Heart left ventricle (tissue), 16 donors: ENCODE data around the gene ALKBH6. TPM values are rescaled to one million over a fixed set of nuclear protein-coding genes. Genes with fewer than 3 reads are reported as not detected.

ENCODE experiments used
- ATAC-seq, 4 donors: fragments of 200-7000 bp; cut with Tn5 transposase; one replicate each; pipeline ENCODE4 v1.9.1; 2020 to 2022; ENCODE audit warnings: moderate library complexity in 4 of 4, mild to moderate bottlenecking in 3 of 4, moderate number of reproducible peaks in 1 of 4
- DNase-seq, 5 donors: peaks; one replicate each; pipeline ENCODE4 v3.0.0-alpha.2; 2020
- H3K27ac ChIP-seq, 12 donors: fragments of 200-600 bp; sonication (generic) in 4 of 12; one replicate each; pipeline versions ENCODE4 v1.5.0 to v1.8.0; 2016 to 2022; ENCODE audit warnings: mild to moderate bottlenecking in 2 of 12
- H3K27me3 ChIP-seq, 9 donors: fragments of 200-600 bp; sonication (generic) in 2 of 9; one replicate each; pipeline versions ENCODE4 v1.5.1 to v1.8.0; 2016 to 2022; ENCODE audit warnings: mild to moderate bottlenecking in 3 of 9
- H3K36me3 ChIP-seq, 9 donors: fragments of 200-600 bp; sonication (generic) in 2 of 9; one replicate each; pipeline versions ENCODE4 v1.5.0 to v1.8.0; 2018 to 2022; ENCODE audit warnings: mild to moderate bottlenecking in 2 of 9
- H3K4me1 ChIP-seq, 12 donors: fragments of 200-600 bp; sonication (generic) in 4 of 12; one replicate each; pipeline versions ENCODE4 v1.5.0 to v1.8.0; 2016 to 2022; ENCODE audit warnings: mild to moderate bottlenecking in 3 of 12
- H3K4me3 ChIP-seq, 12 donors: fragments of 200-600 bp; sonication (generic) in 4 of 12; one replicate each; pipeline versions ENCODE4 v1.5.0 to v1.8.0; 2017 to 2022; ENCODE audit warnings: mild to moderate bottlenecking in 9 of 12, moderate library complexity in 4 of 12
- H3K9me3 ChIP-seq, 12 donors: fragments of 200-600 bp; sonication (generic) in 4 of 12; one replicate each; pipeline versions ENCODE4 v1.5.0 to v1.8.0; 2016 to 2022; ENCODE audit warnings: mild to moderate bottlenecking in 1 of 12
- CTCF ChIP-seq, 12 donors: fragments of 200-600 bp; sonication (generic) in 4 of 12; IDR thresholded peaks; one replicate each; pipeline versions ENCODE4 v1.5.0 to v1.8.0; 2018 to 2022; ENCODE audit warnings: antibody characterized with exemption in 12 of 12, mild to moderate bottlenecking in 5 of 12
- POLR2A ChIP-seq, 2 donors: fragments of 450-650 bp; IDR thresholded peaks; one replicate each; pipeline ENCODE4 v1.6.1; 2017; ENCODE audit warnings: antibody characterized with exemption in 2 of 2, mild to moderate bottlenecking in 2 of 2, moderate library complexity in 2 of 2
- WGBS, 4 donors: extraction: QIAGEN DNeasy Blood & Tissue Kit in 2 of 4; methylation state at CpG; one replicate each; pipeline versions ENCODE4 v1.1.5 to v1.1.7; 2013 to 2018; 5-methylcytosine and 5-hydroxymethylcytosine counted together
- intact Hi-C, 10 donors: fragments of 100-400 bp; cut with DNase I; formaldehyde crosslinking; loops; one replicate each; pipeline versions ENCODE4 v1.11.1 to v1.14.2; 2022
- polyA plus RNA-seq, 2 donors: library from polyadenylated mRNA; stranded (reverse); fragments of 200-250 nt; gene quantifications; one replicate each; pipeline ENCODE4 v1.2.3, GENCODE V29; 2013
- total RNA-seq, 9 donors: library from RNA; depleted of rRNA in 2 of 9; stranded (reverse); fragments of >200 nt in 2 of 9; fragmentation: NEBNext Ultra II Directional in 3 of 9; extraction: Animal tissue kit (Norgen Biotek cat#: 25700) in 3 of 9; gene quantifications; one replicate each; pipeline versions ENCODE4 v1.1.0 to v1.2.4, GENCODE V29; 2016 to 2023
- donor health status: ischemic (EF 13 %, LVEDD 7.1; RV severe dilation, severe dysfunction).
- donor health status: healthy with polysubstance abuse.
- donor health status: DM: no; HTN: yes; CAD: no.
- donor health status: DM: no; HTN: no; CAD: no.
- donor health status: ischemic (EF 25% LVEDD 6.9; RV normal size, moderate dysfunction).
- donor health status: ischemic (EF 25% LVEDD 5.7; RV mildly dilated, moderate dysfunction).
- donor health status: healthy.
- donor health status: DM: yes; HTN: yes; CAD: no.
- donor health status: ischemic (EF 35%, LVEDD 5.7; RV mildly dilated, moderate dysfunction).
- donor health status: nonischemic (EF 11% LVEDD 7.7; RV severe dilation, severe dysfunction).
- donor health status: DM: yes; HTN: yes; CAD: no.
- donor health status: PGD.
- donor health status: ischemic (EF 29% LVEDD 5.4; RV normal size, mild dysfunction).
- donor health status: nonischemic (EF 23%, LVEDD 6.1; RV moderate dilation, normal function).

Gene ALKBH6
- total and polyA plus RNA-seq, 11 donors: 7.3 to 22.5 (median 13.0) TPM

DNA sequence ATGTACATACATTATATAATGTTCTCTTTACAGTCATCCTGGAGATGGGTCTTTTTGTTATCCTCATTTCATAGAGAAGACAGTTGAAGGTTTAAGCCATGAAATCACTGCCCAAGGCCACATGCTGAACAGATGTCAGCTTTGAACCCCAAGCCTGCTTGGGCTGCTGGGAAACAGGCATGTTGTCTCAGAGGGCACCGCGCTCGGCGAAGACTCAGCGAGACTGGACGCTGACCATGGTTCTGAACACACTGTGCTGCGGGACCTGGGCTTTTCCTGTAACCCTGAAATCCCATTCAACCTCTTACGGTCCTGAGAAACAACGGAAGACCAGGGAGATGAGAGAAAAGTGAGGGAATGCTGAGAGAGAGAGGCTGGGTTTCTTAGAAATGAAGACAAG, 50.5 kb downstream of the ALKBH6 start:
- DNase-seq: peak in 2 of 5 donors; percentile 43 to 44
- Histone ChIP-seq H3K9me3 (no peaks in the 10 kb centered on the region), H3K36me3 (no peaks in the 10 kb centered on the region), H3K27me3 (peaks cover 17 to 53% (median 27%) of the 10 kb centered on the region in 9 donors), H3K4me3 (no peak overlapping the region), H3K4me1 (peaks cover 0 to 15% (median 1%) of the 10 kb centered on the region in 12 donors), H3K27ac (no peak overlapping the region)
- intact Hi-C loops: no loop called here
- TF ChIP-seq POLR2A (IDR thresholded peaks at IDR 0.05): no peak
- TF ChIP-seq CTCF (IDR thresholded peaks at IDR 0.05): no peak
- 3 to 7% (median 4%) methylated on average over 9 of the region's 9 CpGs for WGBS, 4 donors
- ATAC-seq: peak in 3 of 4 donors; percentile 44 to 65 (median 50)

- Histone ChIP-seq H3K4me1 (peaks cover 0 to 15% (median 1%) of the 10 kb centered on the region in 12 donors), H3K4me3 (no peak overlapping the region), H3K27ac (no peak overlapping the region), H3K9me3 (peaks cover 0 to 6% (median 0%) of the 10 kb centered on the region in 12 donors), H3K36me3 (no peaks in the 10 kb centered on the region), H3K27me3 (peaks cover 17 to 65% (median 31%) of the 10 kb centered on the region in 9 donors)
- 80 to 85% (median 83%) methylated on average over 7 of the region's 7 CpGs for whole genome bisulfite sequencing, 4 donors
- no peak for ATAC-seq
- intact Hi-C loops: no loop called here
- no peak for DNase-seq
- TF ChIP-seq CTCF (IDR thresholded peaks at IDR 0.05) (no peak), POLR2A (IDR thresholded peaks at IDR 0.05) (no peak)
Observed at GRCh38 chr19:35960432-35960972, 53.5 kb downstream of the ALKBH6 start.

- DNase-seq (peak in 1 of 5 donors; percentile 13), ATAC-seq (no peak)
- intact Hi-C loops: no loop called here
- no peaks in the 10 kb centered on the region for H3K36me3 ChIP-seq
- no peak overlapping the region for H3K27ac ChIP-seq
- H3K9me3 ChIP-seq: peaks cover 0 to 6% (median 0%) of the 10 kb centered on the region in 12 donors
- TF ChIP-seq CTCF (IDR thresholded peaks at IDR 0.05): no peak
- no peak for TF ChIP-seq POLR2A (IDR thresholded peaks at IDR 0.05)
- 32 to 55% (median 37%) methylated on average over 11 to 20 of the region's 20 CpGs for WGBS, 4 donors
- peaks cover 17 to 65% (median 31%) of the 10 kb centered on the region in 9 donors for H3K27me3 ChIP-seq
- H3K4me1 ChIP-seq: peaks cover 0 to 15% (median 1%) of the 10 kb centered on the region in 12 donors
- H3K4me3 ChIP-seq: no peak overlapping the region
Observed at GRCh38 chr19:35959968-35960320, 54.1 kb downstream of the ALKBH6 start.

Other genes starting within 250 kb of the ALKBH6 start
- gene ARHGAP33, start 238.6 kb downstream of the ALKBH6 start, total RNA-seq: 1 to 10 TPM in 8 of 9 donors, under 1 TPM in 1; 0.50 to 7.8 (median 5.7) TPM
- gene ARHGAP33, start 238.6 kb downstream of the ALKBH6 start, polyA plus RNA-seq: 1 to 10 TPM; 3.2 to 3.4 TPM
- not detected for gene PRODH2, start 201.4 kb downstream of the ALKBH6 start, total RNA-seq
- gene PRODH2, start 201.4 kb downstream of the ALKBH6 start, polyA plus RNA-seq: not detected
- gene NPHS1, start 161.7 kb downstream of the ALKBH6 start, total RNA-seq: 1 to 10 TPM in 1 of 9 donors, not detected in 8; 1.0 TPM
- gene NPHS1, start 161.7 kb downstream of the ALKBH6 start, polyA plus RNA-seq: not detected
- under 1 TPM in 1 of 9 donors, not detected in 8; 0.77 TPM for gene KIRREL2, start 157.3 kb downstream of the ALKBH6 start, total RNA-seq
- not detected for gene KIRREL2, start 157.3 kb downstream of the ALKBH6 start, polyA plus RNA-seq
- 10 to 100 TPM in 8 of 9 donors, 1 to 10 TPM in 1; 8.9 to 44.3 (median 25.3) TPM for gene APLP1, start 145.6 kb downstream of the ALKBH6 start, total RNA-seq
- gene APLP1, start 145.6 kb downstream of the ALKBH6 start, polyA plus RNA-seq: 10 to 100 TPM in 1 of 2 donors, 1 to 10 TPM in 1; 2.1 to 19.0 TPM
- gene NFKBID, start 113.7 kb downstream of the ALKBH6 start, total RNA-seq: 10 to 100 TPM in 1 of 9 donors, 1 to 10 TPM in 7, under 1 TPM in 1; 0.79 to 12.3 (median 3.0) TPM
- 1 to 10 TPM; 2.8 to 3.1 TPM for gene NFKBID, start 113.7 kb downstream of the ALKBH6 start, polyA plus RNA-seq
- 10 to 100 TPM in 2 of 9 donors, 1 to 10 TPM in 6, not detected in 1; 2.3 to 31.7 (median 4.7) TPM for gene HCST, start 111.7 kb downstream of the ALKBH6 start, total RNA-seq
- gene HCST, start 111.7 kb downstream of the ALKBH6 start, polyA plus RNA-seq: 10 to 100 TPM in 1 of 2 donors, 1 to 10 TPM in 1; 3.2 to 10.1 TPM
- 100 to 1,000 TPM in 2 of 9 donors, 10 to 100 TPM in 7; 12.6 to 237 (median 19.4) TPM for gene TYROBP, start 105.9 kb downstream of the ALKBH6 start, total RNA-seq
- 10 to 100 TPM; 17.1 to 42.7 TPM for gene TYROBP, start 105.9 kb downstream of the ALKBH6 start, polyA plus RNA-seq
- 10 to 100 TPM in 3 of 9 donors, 1 to 10 TPM in 6; 4.5 to 18.6 (median 8.5) TPM for gene LRFN3, start 77.8 kb downstream of the ALKBH6 start, total RNA-seq
- gene LRFN3, start 77.8 kb downstream of the ALKBH6 start, polyA plus RNA-seq: 10 to 100 TPM in 1 of 2 donors, 1 to 10 TPM in 1; 6.3 to 14.7 TPM
- gene SDHAF1, start 19.0 kb downstream of the ALKBH6 start, total RNA-seq: 10 to 100 TPM in 8 of 9 donors, 1 to 10 TPM in 1; 9.7 to 41.8 (median 11.4) TPM
- 10 to 100 TPM in 1 of 2 donors, 1 to 10 TPM in 1; 9.8 to 18.5 TPM for gene SDHAF1, start 19.0 kb downstream of the ALKBH6 start, polyA plus RNA-seq
- under 1 TPM in 5 of 9 donors, not detected in 4; 0.12 to 0.50 (median 0.19) TPM for gene SYNE4, start 5.4 kb downstream of the ALKBH6 start, total RNA-seq
- under 1 TPM; 0.15 to 0.17 TPM for gene SYNE4, start 5.4 kb downstream of the ALKBH6 start, polyA plus RNA-seq
- 1 to 10 TPM; 2.2 to 8.0 (median 4.3) TPM for gene CLIP3, start 18.7 kb upstream of the ALKBH6 start, total RNA-seq
- 1 to 10 TPM; 1.3 TPM for gene CLIP3, start 18.7 kb upstream of the ALKBH6 start, polyA plus RNA-seq
- gene THAP8, start 40.1 kb upstream of the ALKBH6 start, total RNA-seq: 1 to 10 TPM; 2.3 to 6.0 (median 4.3) TPM
- gene THAP8, start 40.1 kb upstream of the ALKBH6 start, polyA plus RNA-seq: 1 to 10 TPM; 6.0 to 7.3 TPM
- 10 to 100 TPM in 3 of 9 donors, 1 to 10 TPM in 6; 2.5 to 24.3 (median 7.7) TPM for gene WDR62, start 40.7 kb upstream of the ALKBH6 start, total RNA-seq
- gene WDR62, start 40.7 kb upstream of the ALKBH6 start, polyA plus RNA-seq: 10 to 100 TPM in 1 of 2 donors, 1 to 10 TPM in 1; 1.4 to 20.6 TPM
- gene OVOL3, start 96.9 kb upstream of the ALKBH6 start, total RNA-seq: not detected
- not detected for gene OVOL3, start 96.9 kb upstream of the ALKBH6 start, polyA plus RNA-seq
- 100 to 1,000 TPM in 5 of 9 donors, 10 to 100 TPM in 4; 80.4 to 153 (median 107) TPM for gene POLR2I, start 100.7 kb upstream of the ALKBH6 start, total RNA-seq
- 100 to 1,000 TPM in 1 of 2 donors, 10 to 100 TPM in 1; 93.1 to 180 TPM for gene POLR2I, start 100.7 kb upstream of the ALKBH6 start, polyA plus RNA-seq
- 100 to 1,000 TPM in 6 of 9 donors, 10 to 100 TPM in 3; 89.8 to 146 (median 111) TPM for gene TBCB, start 101.3 kb upstream of the ALKBH6 start, total RNA-seq
- 100 to 1,000 TPM; 109 to 171 TPM for gene TBCB, start 101.3 kb upstream of the ALKBH6 start, polyA plus RNA-seq
- 1,000 to 10,000 TPM in 1 of 9 donors, 100 to 1,000 TPM in 8; 272 to 1,054 (median 860) TPM for gene CAPNS1, start 125.9 kb upstream of the ALKBH6 start, total RNA-seq
- 1,000 to 10,000 TPM in 1 of 2 donors, 100 to 1,000 TPM in 1; 956 to 1,083 TPM for gene CAPNS1, start 125.9 kb upstream of the ALKBH6 start, polyA plus RNA-seq
- 1,000 to 10,000 TPM in 7 of 9 donors, 100 to 1,000 TPM in 2; 414 to 2,982 (median 2,187) TPM for gene COX7A1, start 138.2 kb upstream of the ALKBH6 start, total RNA-seq
- gene COX7A1, start 138.2 kb upstream of the ALKBH6 start, polyA plus RNA-seq: 1,000 to 10,000 TPM in 1 of 2 donors, 100 to 1,000 TPM in 1; 470 to 2,188 TPM
- gene ZNF565, start 200.5 kb upstream of the ALKBH6 start, total RNA-seq: 1 to 10 TPM; 2.3 to 4.3 (median 3.0) TPM
- 1 to 10 TPM; 2.6 to 3.6 TPM for gene ZNF565, start 200.5 kb upstream of the ALKBH6 start, polyA plus RNA-seq
- gene ZNF146, start 200.9 kb upstream of the ALKBH6 start, total RNA-seq: 10 to 100 TPM; 28.2 to 53.7 (median 35.1) TPM
- gene ZNF146, start 200.9 kb upstream of the ALKBH6 start, polyA plus RNA-seq: 10 to 100 TPM; 14.1 to 41.1 TPM